Bone marrow (tissue), 2 donors: ENCODE results near the gene TIMP1.

ENCODE experiments used
- DNase-seq, 2 donors: peaks; one replicate each; lab custom pipeline; 2025; lab: John Stamatoyannopoulos, UW

TIMP1 gene

DNA sequence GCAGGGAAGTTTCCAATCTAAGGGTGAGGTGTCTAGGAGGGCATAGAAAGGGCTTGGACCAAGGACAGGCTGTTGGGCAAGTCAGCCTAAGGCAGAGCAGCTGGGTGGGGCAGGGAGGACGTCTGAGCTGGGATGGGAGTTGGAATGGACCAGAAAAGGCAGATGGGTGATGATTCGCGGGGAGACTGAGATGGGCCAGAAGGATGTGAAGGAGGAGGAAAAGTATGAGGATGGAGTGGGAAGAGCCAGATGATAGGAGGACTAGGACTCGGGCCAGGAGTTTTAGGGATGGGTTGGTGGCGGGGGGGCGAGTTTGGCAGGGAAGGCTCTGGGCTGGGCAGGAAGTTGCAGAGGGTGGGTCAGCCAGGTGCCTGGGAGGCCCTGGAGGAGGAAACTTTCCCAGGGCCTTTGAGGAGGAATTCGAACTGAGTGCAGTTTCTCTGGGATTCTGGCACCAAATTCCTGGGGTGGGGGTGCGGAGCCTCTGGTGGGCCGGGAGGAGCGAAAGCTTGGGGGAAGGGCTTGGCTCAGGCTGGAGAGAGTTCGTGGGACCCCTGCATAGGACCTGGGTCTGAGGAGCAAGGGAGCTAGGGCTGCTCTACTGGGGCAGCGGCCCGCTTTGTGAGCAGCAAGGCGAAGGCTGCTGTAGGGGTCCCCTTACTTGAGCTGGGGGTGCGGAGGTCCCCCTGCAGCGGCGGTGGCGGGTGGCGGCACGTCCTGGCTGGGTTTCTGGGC lies 8.7 kb upstream of the TIMP1 start:
- DNase-seq, result no peak

GRCh38 chrX:47574076-47574546 lies 8.1 kb upstream of the TIMP1 start:
- DNase-seq, result no peak

GRCh38 chrX:47574547-47575301 lies 7.5 kb upstream of the TIMP1 start:
- DNase-seq, result no peak

DNA sequence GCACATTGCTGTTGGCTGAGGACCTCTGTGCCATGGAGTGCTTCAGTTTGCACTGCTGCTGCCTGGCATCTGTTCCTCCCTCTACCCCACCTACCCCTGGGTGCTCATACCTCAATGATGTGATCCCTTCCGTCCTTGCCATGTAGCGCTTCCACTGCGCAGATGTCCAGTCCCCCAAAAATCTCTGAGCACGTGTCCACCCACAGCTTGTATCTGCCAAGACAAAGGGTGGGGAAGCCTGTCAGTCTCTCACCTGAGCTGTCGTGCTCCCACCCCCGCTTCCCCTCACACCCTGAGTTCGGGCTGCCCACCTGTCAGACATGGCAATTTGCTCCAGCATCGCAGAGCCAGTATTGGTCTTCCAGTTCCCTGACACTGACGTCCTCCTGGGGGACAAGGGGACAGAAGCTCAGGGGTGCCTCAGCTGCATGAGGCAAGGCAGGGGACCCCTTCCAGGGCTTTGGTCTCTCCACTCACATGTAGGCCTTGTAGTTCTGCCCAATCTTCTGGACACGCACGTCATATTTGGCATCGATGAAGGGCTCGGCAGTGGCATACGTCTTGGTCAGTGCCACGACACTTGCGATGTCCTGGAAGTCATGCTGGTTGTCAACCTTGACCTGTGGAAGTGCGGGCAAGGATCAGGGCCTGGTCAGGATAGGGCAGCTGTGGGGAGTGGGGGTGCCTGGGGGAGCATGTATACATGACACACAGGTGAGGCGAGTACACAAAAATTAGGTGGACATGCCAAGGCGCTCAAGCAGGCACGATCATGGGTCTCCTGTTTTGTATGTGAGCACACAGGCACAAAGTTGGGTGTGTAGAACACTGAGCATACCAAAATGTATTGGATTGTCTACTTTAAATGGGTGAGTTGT lies 6.0 kb upstream of the TIMP1 start:
- no peak for DNase-seq

DNA sequence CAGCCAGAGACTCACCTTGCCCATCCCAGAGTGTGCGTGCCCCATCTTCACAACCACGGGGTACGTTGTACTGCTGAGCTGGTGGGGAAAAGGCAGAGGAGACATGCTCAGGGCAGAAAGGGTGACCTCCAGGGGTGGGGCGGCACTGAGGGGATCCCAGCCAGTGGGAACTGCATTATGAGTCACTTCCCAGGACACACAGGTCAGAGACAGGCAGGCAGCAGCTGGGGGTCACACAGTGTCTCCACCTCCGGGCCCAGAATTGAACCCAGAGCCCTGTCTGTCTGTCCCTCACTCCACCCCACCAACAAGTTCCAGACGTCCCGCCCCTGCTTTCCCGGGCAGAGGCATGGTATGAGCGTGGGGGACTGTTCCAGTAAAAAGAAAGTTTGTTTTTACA lies 4.8 kb upstream of the TIMP1 start:
- DNase-seq, result no peak

DNA sequence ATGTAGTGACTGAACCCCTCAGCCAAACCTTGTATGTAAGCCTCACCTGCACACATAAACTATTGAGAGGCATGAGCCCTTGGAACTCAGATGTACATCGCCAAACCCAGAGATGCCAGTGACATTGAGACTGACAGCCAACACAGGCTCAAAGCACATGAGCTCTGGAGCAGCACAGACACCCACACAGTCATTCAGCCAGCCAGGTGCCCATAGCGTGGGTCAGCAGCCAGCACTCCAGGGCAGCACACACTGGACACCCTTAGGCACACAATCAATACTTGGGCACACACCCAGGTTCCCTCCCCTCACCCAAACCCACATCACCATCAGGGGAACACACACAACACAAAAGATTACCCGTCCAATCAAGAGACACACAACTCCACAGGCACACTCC lies 4.3 kb upstream of the TIMP1 start:
- no peak for DNase-seq

DNA sequence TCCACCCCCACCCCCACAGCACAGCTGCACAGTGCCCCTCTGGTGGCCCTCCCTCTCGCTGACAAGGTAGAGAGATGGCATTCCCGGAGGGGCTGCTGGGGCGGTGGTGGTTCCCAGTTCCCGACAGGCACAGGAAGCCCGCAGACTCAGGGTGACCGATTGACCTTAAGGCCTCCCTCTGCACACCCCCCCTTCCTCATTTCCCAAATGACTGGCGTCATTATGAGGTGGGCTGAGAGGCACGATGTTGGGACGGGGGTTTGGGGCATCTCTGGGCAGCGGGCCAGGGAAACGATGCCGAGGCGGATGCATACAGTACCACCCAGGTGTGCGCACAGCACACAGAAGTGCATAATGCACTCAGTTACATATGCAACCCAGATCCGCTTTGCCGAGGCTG lies 3.5 kb upstream of the TIMP1 start:
- DNase-seq, result no peak

DNA sequence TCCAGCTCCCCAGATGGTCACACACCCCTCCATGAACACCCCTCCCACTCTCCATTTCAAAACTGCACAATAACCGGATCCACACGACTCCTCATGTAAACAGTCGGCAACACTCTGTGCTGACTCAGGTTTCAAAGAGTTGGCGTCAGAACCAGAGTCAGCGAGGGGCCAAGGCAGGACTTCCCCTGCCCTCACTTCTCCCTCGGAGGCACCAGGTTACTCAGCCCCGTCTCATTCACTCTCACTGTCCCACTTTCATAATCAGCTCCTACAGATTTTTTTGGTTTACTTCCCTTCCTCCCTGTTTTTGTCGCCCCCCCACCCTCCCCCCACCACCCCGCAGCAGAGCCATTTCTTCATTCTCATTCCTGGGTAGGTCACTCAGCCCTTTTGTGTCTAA lies 2.7 kb upstream of the TIMP1 start:
- peak in 1 of 2 donors; percentile 10 for DNase-seq

- DNase-seq, result no peak
Observed at GRCh38 chrX:47583240-47583861, 1.1 kb downstream of the TIMP1 start.

DNA sequence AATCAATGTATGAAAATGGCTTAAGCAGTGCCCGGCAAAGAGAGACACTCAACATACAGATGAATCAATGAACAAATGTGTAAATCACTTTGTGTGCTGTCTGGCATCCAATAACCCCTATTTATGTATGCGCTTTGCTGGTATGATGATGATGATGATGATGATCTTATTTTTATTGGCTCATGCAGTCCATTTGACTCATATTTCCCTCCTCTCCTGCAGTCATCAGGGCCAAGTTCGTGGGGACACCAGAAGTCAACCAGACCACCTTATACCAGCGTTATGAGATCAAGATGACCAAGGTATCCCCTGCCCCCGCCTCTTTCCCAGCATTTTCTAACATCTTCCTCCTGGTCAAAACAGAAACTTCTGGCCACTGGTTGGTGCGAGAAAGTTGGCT lies 2.5 kb downstream of the TIMP1 start:
- no peak for DNase-seq

DNA sequence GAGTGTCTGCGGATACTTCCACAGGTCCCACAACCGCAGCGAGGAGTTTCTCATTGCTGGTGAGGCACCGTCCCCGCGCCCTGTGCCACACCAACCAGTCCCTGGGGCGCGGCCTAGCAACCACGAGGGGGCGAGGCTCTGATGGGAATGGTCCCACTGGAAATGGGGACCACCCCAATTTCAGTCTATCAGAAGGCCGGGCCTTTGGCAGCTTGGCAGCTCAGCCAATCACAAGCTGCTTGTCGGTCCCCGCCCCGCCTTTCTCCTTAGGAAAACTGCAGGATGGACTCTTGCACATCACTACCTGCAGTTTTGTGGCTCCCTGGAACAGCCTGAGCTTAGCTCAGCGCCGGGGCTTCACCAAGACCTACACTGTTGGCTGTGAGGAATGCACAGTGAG lies 3.0 kb downstream of the TIMP1 start:
- no peak for DNase-seq

- no peak for DNase-seq
Observed at GRCh38 chrX:47586043-47586787, 4.0 kb downstream of the TIMP1 start.

DNA sequence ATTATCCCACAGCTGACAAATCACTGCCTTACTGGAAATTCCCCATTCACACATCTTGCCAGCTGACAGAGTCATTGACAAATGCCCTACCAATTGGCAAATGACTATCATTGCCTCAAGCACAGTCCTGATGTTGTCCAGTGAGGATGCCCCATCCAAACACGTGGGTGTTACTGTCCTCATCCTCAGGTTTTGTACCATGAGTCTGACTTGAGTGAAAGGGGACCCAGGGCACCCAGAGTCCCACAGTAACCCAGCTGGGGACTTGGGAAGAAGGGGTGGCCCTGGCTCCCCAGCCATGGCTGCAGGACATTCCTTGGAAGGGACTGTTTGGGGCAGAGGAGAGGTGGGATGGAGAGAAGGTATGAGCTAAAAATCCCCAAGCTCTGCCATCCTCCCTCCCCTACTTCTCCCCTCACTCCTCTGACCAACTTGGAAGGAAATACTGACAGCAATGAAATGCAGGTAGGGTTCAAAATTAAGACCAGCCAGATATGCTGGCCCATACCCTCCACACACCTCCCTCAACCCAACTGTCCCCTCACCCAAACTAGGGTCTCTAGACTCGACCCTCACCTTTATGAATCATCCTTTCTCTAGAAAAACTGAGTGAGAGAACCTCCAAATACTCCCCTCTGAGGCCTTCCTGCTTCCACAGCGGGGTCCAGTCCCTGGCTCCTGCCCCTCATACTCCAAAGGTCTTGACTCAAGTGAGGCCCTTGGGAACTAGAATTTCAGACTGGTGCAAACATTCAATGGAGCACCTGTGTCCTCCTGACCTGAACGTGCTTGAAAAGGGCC lies 5.1 kb downstream of the TIMP1 start:
- DNase-seq, result no peak

DNA sequence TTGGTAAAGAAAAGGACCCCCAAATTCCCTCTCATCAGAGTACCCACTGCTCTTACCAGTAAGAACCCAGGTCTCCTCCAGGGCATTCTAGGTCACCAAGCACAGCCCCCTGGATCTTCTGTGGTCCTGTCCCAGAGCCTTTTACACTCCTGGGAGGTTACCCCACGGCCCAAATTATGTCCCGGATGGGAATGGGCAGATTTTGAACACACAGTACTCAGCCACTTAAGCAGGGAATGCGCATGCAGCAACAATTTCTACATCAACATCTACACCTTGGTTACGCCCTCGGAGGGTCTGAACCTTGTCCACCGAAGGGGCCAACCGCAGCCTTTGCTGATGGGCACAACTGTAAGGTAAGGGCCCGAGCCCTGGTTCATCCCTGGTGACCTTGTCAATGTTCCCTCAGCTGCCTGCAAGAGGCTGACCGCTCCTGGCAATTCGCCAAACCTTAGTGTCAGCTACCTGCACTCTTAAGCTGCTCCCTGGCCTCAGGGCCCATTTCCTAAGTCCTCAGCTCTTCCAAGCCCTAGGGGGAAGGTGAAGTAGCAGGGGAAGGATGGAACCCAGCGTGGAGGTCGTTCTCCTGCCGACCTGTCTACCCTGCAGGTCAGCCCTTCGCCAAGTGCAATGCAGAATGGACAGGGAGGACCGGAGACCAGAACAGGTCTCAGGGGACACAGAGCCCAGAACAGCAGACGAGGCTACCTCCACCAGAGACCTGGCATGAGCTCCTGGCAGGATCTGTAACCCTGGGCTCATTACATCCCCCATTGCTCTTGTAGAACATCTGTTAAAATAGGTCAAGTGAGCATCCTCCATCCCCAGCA lies 5.9 kb downstream of the TIMP1 start:
- DNase-seq, result no peak

DNA sequence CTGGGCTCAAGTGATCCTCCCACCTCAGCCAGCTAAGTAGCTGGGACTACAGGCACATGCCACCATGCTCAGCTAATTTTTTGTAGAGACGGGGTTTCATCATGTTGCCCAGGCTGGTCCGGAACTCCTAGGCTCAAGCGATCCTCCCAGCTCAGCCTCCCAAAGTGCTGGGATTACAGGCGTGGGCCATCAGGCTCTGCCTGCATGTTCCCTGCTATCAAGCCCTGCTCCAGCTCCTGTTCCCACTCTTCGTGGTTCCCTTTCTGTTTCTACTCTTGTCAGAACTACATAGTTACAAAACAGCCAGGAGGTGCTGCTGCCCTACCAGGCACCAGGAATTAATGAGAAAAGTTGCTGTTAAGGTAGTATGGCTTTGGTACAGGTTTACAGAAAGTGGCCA lies 8.7 kb downstream of the TIMP1 start:
- no peak for DNase-seq

- no peak for DNase-seq
Observed at GRCh38 chrX:47593522-47593921, 11.3 kb downstream of the TIMP1 start.

DNA sequence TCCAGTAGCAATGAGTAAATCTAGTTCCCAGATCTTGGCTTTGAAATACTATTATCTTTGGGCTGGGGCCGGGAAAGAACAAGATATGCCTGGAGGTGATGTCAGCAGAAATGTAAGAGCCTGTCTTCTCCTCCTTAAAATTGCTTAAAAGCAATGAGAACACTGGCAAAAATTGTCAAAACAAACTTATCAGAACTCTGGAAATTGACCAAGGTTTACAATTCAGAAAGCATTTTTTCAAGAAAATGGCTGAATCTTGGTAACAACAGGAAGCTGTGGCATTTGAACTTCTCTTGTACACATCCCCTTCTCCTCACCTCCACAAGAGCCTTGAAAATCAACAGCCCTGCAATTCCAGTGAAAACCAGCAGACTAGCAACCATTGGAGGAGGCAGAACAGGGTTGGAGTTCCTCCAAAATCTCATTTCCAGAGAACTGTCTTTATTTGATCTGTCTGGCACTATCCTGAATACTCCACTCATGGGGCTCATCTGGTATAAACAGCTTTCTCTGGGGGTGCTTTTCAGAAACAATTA lies 13.5 kb downstream of the TIMP1 start:
- DNase-seq, result no peak

DNA sequence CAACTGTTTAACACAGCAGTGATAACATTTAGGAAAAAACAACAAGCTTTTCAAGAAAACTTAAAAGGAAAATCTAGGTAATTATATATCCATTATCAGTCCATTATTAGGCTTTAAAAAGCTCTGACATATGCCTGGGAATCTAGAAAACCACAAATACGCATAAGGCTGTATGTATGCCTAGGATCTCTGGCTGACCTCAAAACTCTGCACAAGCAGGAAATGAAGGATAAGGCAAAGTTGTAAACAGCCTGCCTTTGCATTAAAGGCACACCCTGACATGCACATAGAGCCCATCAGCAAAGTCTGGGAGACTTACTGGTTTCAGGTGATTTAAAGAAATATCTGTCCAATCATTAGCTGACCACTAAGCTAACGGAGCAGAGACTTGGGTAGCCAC lies 14.0 kb downstream of the TIMP1 start:
- DNase-seq, result no peak

DNA sequence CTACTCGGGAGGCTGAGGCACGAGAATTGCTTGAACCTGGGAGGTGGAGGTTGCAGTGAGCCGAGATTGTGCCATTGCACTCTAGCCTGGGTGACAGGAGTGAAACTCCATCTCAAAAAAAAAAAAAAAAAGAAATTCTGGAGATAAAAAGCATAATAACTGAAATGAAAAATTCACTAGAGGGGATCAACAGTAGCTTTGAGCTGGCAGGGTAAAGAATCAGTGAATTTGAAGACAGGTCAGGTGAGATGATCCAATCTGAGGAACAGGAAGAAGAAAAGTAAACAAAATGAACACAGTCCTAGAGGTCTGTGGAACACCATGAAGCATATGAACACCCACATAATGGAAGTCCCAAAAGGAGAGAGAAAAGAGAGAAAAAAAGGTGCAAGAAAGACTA lies 15.0 kb downstream of the TIMP1 start:
- DNase-seq, result no peak
